HEK293T (cell line): ENCODE data around the gene ZNF182.

Experiments
- ARNT ChIP-seq: fragments of 450-650 bp; IDR thresholded peaks from 2 replicates; pipeline ENCODE4 v1.6.1; 2017; ENCODE audit warnings: mild to moderate bottlenecking
- BHLHE40 ChIP-seq: fragments of 450-650 bp; IDR thresholded peaks from 2 replicates; pipeline ENCODE4 v1.6.1; 2016; ENCODE audit warnings: mild to moderate bottlenecking, moderate library complexity, borderline replicate concordance
- FOXK2 ChIP-seq: fragments of 450-650 bp; IDR thresholded peaks from 2 replicates; pipeline ENCODE4 v1.6.1; 2016; ENCODE audit warnings: mild to moderate bottlenecking
- HDGF ChIP-seq: fragments of 450-650 bp; IDR thresholded peaks from 2 replicates; pipeline ENCODE4 v1.6.1; 2017; ENCODE audit warnings: antibody characterized with exemption, borderline replicate concordance
- L3MBTL2 ChIP-seq: fragments of 450-650 bp; conservative IDR thresholded peaks from 2 replicates; pipeline ENCODE4 v1.6.1; 2016; ENCODE audit warnings: mild to moderate bottlenecking
- LEF1 ChIP-seq: fragments of 450-650 bp; IDR thresholded peaks from 2 replicates; pipeline ENCODE4 v1.6.1; 2017; ENCODE audit warnings: mild to moderate bottlenecking, borderline replicate concordance
- SUZ12 ChIP-seq: fragments of 450-650 bp; IDR thresholded peaks from 2 replicates; pipeline ENCODE4 v1.6.1; 2016; ENCODE audit warnings: mild to moderate bottlenecking
- TF ChIP-seq, protein P1 (sequence below): fragments of 450-650 bp; IDR thresholded peaks from 2 replicates; pipeline ENCODE4 v1.6.1; 2016

DNA sequence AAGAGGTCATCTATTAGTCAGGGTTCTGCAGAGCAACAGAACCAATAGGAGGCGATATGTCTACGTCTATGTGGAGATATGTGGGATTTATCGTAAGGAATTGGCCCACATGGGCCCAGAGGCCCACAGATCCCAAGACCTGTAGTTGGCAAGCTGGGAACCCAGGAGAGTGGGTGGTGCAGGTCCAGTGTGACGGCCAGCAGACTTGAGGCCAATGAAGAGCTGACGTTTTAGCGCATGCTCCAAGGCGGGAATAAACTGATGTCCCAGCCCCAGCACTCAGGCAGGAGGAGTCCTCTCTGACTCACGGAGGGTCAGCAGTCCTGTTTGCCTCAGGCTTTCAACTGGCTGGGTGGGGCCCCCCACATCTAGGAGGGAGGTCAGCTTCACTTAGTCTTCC, 24.3 kb upstream of the ZNF182 start:
- TF ChIP-seq HDGF (no peak), ARNT (no peak), SUZ12 (no peak), FOXK2 (no peak), BHLHE40 (no peak), LEF1 (no peak), L3MBTL2 (no peak)
- TF ChIP-seq, protein P1, sequence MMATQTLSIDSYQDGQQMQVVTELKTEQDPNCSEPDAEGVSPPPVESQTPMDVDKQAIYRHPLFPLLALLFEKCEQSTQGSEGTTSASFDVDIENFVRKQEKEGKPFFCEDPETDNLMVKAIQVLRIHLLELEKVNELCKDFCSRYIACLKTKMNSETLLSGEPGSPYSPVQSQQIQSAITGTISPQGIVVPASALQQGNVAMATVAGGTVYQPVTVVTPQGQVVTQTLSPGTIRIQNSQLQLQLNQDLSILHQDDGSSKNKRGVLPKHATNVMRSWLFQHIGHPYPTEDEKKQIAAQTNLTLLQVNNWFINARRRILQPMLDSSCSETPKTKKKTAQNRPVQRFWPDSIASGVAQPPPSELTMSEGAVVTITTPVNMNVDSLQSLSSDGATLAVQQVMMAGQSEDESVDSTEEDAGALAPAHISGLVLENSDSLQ: no peak
